Measurements from ENCODE around the gene VPS16. TPM values are rescaled to one million over a fixed set of nuclear protein-coding genes. Genes with fewer than 3 reads are reported as not detected.

Gene VPS16
- total and polyA plus RNA-seq, 2 of the 8 experiments (the other 6 are each of a cell fraction or from before 2014, with no cell fraction given) = 23.8 to 25.9 TPM

- Histone ChIP-seq H2BK15ac (ENCODE audit: low read length) (no peak overlapping the region), H3K14ac (ENCODE audit: insufficient read length) (no peak overlapping the region), H2BK120ac (replicated peaks; ENCODE audit: low read depth, low read length) (no peak overlapping the region), H2AK5ac (ENCODE audit: low read depth, low read length) (no peak overlapping the region), H3K27me3 (replicated peaks in 1 of 4; ENCODE audit: control insufficient read depth in 3 of 4, extremely low read depth in 1 of 4, insufficient read depth in 3 of 4, low read length in 3 of 4) (peaks cover 0 to 6% (median 2%) of the 10 kb centered on the region in 4 experiments; a peak in 3 of 7 replicates), H2BK12ac (ENCODE audit: low read depth, low read length) (no peak overlapping the region), H3K23me2 (ENCODE audit: low read depth, low read length) (no peaks in the 10 kb centered on the region), H3K27ac (ENCODE audit: low read depth, low read length) (no peak overlapping the region), H2BK5ac (ENCODE audit: low read depth, low read length) (no peak overlapping the region), H2BK20ac (ENCODE audit: low read length) (no peak overlapping the region), H3K4ac (replicated peaks; ENCODE audit: insufficient read length, low read depth, low read length) (no peak overlapping the region), H3K79me1 (ENCODE audit: low read depth, low read length) (no peaks in the 10 kb centered on the region), H3K9me3 (ENCODE audit: insufficient read depth in 2 of 2, low read depth in 1 of 2, low read length in 1 of 2) (0 out of 4 replicates have a peak, but pooled peaks cover 0 to 7% of the 10 kb centered on the region in 2 experiments), H3K56ac (replicated peaks; ENCODE audit: insufficient read length, low read depth, low read length) (no peak overlapping the region), H4K8ac (ENCODE audit: extremely low read depth, insufficient read depth, low read length) (no peak overlapping the region), H3K4me3 (ENCODE audit: extremely low read depth in 1 of 4, insufficient read depth in 2 of 4, low read depth in 3 of 4, low read length in 4 of 4) (no peak overlapping the region), H4K5ac (ENCODE audit: insufficient read length, low read depth, low read length) (no peak overlapping the region), H3K9ac (replicated peaks in 1 of 4; ENCODE audit: extremely low read depth in 1 of 4, low read depth in 3 of 4, low read length in 3 of 4) (no peak overlapping the region), H4K20me1 (replicated peaks in 1 of 2; ENCODE audit: control insufficient read depth in 1 of 2, insufficient read depth in 2 of 2, low read length in 2 of 2) (no peaks in the 10 kb centered on the region), H3K4me2 (ENCODE audit: insufficient read depth in 1 of 2, low read depth in 2 of 2, low read length in 2 of 2) (no peak overlapping the region), H4K91ac (replicated peaks; ENCODE audit: insufficient read length, low read length) (no peak overlapping the region), H3K18ac (ENCODE audit: extremely low read depth, low read length) (no peak overlapping the region), H3K36me3 (ENCODE audit: control insufficient read depth in 2 of 4, insufficient read depth in 4 of 4, low read length in 3 of 4) (no peaks in the 10 kb centered on the region), H3K79me2 (ENCODE audit: control insufficient read depth in 1 of 2, insufficient read depth in 2 of 2, low read length in 2 of 2) (no peaks in the 10 kb centered on the region), H2AFZ (ENCODE audit: low read length) (no peak overlapping the region), H3K4me1 (replicated peaks in 1 of 4; ENCODE audit: control insufficient read depth in 3 of 4, insufficient read depth in 4 of 4, low read length in 3 of 4) (no peaks in the 10 kb centered on the region; a peak in 1 of 7 replicates), H3K23ac (ENCODE audit: insufficient read length) (no peak overlapping the region)
- CTCF ChIA-PET (ENCODE audit: partially characterized antibody) = interaction anchor here (0.6 to 1.4 kb wide), 6 partner anchors 11 to 241 kb away, joined by 3 to 6 read pairs (median 4); no protein-coding TSS in a partner anchor
- POLR2A ChIA-PET (ENCODE audit: partially characterized antibody) = no interaction called here
- WGBS, 2 experiments (ENCODE audit: extremely low coverage in 1 of 2, insufficient coverage in 1 of 2, insufficient read length in 1 of 2, insufficient replicate concordance in 2 of 2, low coverage in 1 of 2, low lambda C conversion rate in 2 of 2, missing lambda C conversion rate in 1 of 2) = 69% methylated on average over 1 of the region's 1 CpG; no CpG with 5 or more reads in 1 of the 2 experiments
- no peak for FAIRE-seq
- DNase-seq (ENCODE audit: low read depth in 1 of 2, low spot score in 2 of 2) = no peak
- TF ChIP-seq NRF1 (IDR thresholded peaks at IDR 0.05; ENCODE audit: low read depth, low read length) = no peak
- no peak for TF ChIP-seq GTF2F1 (IDR thresholded peaks at IDR 0.05; ENCODE audit: borderline replicate concordance, low read depth, low read length)
- no peak for TF ChIP-seq EZH2 (IDR thresholded peaks at IDR 0.05; ENCODE audit: low read depth, low read length, severe bottlenecking)
- TF ChIP-seq SIRT6 (IDR thresholded peaks at IDR 0.05; ENCODE audit: low read length) = no peak
- TF ChIP-seq, protein P1, sequence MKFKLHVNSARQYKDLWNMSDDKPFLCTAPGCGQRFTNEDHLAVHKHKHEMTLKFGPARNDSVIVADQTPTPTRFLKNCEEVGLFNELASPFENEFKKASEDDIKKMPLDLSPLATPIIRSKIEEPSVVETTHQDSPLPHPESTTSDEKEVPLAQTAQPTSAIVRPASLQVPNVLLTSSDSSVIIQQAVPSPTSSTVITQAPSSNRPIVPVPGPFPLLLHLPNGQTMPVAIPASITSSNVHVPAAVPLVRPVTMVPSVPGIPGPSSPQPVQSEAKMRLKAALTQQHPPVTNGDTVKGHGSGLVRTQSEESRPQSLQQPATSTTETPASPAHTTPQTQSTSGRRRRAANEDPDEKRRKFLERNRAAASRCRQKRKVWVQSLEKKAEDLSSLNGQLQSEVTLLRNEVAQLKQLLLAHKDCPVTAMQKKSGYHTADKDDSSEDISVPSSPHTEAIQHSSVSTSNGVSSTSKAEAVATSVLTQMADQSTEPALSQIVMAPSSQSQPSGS (IDR thresholded peaks at IDR 0.05; ENCODE audit: low read length) = no peak
- no peak for TF ChIP-seq E2F6 (IDR thresholded peaks at IDR 0.05)
- no peak for TF ChIP-seq POU5F1 (IDR thresholded peaks at IDR 0.05; ENCODE audit: low read depth, low read length)
- no peak for TF ChIP-seq SIN3A (conservative IDR thresholded peaks at IDR 0.05 in 1 of 2, IDR thresholded peaks at IDR 0.05 in 1 of 2; ENCODE audit: low read depth in 1 of 2, low read length in 2 of 2)
- no peak for TF ChIP-seq CBX5 (IDR thresholded peaks at IDR 0.05; ENCODE audit: low read depth, low read length)
- no peak for TF ChIP-seq CHD1 (IDR thresholded peaks at IDR 0.05; ENCODE audit: low read depth, low read length)
- TF ChIP-seq ZNF274 (IDR thresholded peaks at IDR 0.05; ENCODE audit: borderline replicate concordance, extremely low read depth, low read length) = no peak
- no peak for TF ChIP-seq MAFK (IDR thresholded peaks at IDR 0.05; ENCODE audit: low read depth, low read length)
These were observed 26.5 kb upstream of the VPS16 start for GRCh38 chr20:2814076-2814475.
